Astrocyte (in vitro differentiated cells and primary cell): ENCODE measurements around the gene GHDC. TPM values are rescaled to one million over a fixed set of nuclear protein-coding genes. Genes with fewer than 3 reads are reported as not detected.

Experiments
- DNase-seq: peaks from one replicate; pipeline ENCODE4 v3.0.0-alpha.2; 2010; ENCODE audit warnings: low read depth
- FAIRE-seq: peaks from 2 replicates; lab custom pipeline; 2011; peaks lifted over from hg19 to GRCh38; lab: Jason Lieb, UNC
- H2AFZ ChIP-seq: 2 replicates; pipeline ENCODE4 v1.6.0; 2012; ENCODE audit warnings: low read depth, low read length, inconsistent platforms
- H3K27ac ChIP-seq: 2 replicates; pipeline ENCODE4 v1.5.1; 2011; ENCODE audit warnings: low read depth, low read length, inconsistent platforms
- H3K27me3 ChIP-seq: 2 replicates; pipeline ENCODE4 v1.6.0; 2011; ENCODE audit warnings: low read length, inconsistent platforms; ENCODE audit not compliant: insufficient read depth
- H3K36me3 ChIP-seq: 2 replicates; pipeline ENCODE4 v1.5.1; 2011; ENCODE audit warnings: low read length, inconsistent platforms; ENCODE audit not compliant: insufficient read depth
- H3K4me1 ChIP-seq: 2 replicates; pipeline ENCODE4 v1.5.1; 2011; ENCODE audit warnings: low read length, inconsistent platforms; ENCODE audit not compliant: insufficient read depth
- H3K4me2 ChIP-seq: 2 replicates; pipeline ENCODE4 v1.6.0; 2012; ENCODE audit warnings: low read length, inconsistent platforms
- H3K4me3 ChIP-seq: 2 replicates; pipeline ENCODE4 v1.5.1; 2011; ENCODE audit warnings: low read depth, mild to moderate bottlenecking, low read length, inconsistent platforms; ENCODE audit not compliant: insufficient read depth
- H3K79me2 ChIP-seq: 2 replicates; pipeline ENCODE4 v1.6.0; 2012; ENCODE audit warnings: mild to moderate bottlenecking, low read length, inconsistent platforms; ENCODE audit not compliant: insufficient read depth
- H3K9ac ChIP-seq: 2 replicates; pipeline ENCODE4 v1.6.0; 2012; ENCODE audit warnings: mild to moderate bottlenecking, low read length, inconsistent platforms
- H3K9me3 ChIP-seq: 2 replicates; pipeline ENCODE4 v1.5.1; 2012; ENCODE audit warnings: low read depth, mild to moderate bottlenecking, low read length, inconsistent platforms; ENCODE audit not compliant: insufficient read depth
- H4K20me1 ChIP-seq: 2 replicates; pipeline ENCODE4 v1.6.0; 2012; ENCODE audit warnings: low read length, inconsistent platforms; ENCODE audit not compliant: insufficient read depth
- H3K27ac Mint-ChIP-seq: one replicate; pipeline ENCODE4 v1.8.0; 2021; ENCODE audit warnings: mild to moderate bottlenecking, mixed read lengths; ENCODE audit not compliant: unreplicated experiment
- H3K27me3 Mint-ChIP-seq: one replicate; pipeline ENCODE4 v1.8.0; 2021; ENCODE audit warnings: low read depth, mixed read lengths; ENCODE audit not compliant: unreplicated experiment
- H3K36me3 Mint-ChIP-seq: one replicate; pipeline ENCODE4 v1.8.0; 2021; ENCODE audit warnings: low read depth, mixed read lengths; ENCODE audit not compliant: unreplicated experiment
- H3K4me1 Mint-ChIP-seq: one replicate; pipeline ENCODE4 v1.8.0; 2021; ENCODE audit warnings: low read depth, mixed read lengths; ENCODE audit not compliant: unreplicated experiment
- H3K4me3 Mint-ChIP-seq: one replicate; pipeline ENCODE4 v1.8.0; 2021; ENCODE audit warnings: mild to moderate bottlenecking, moderate library complexity, mixed read lengths; ENCODE audit not compliant: unreplicated experiment
- H3K9me3 Mint-ChIP-seq: one replicate; pipeline ENCODE4 v1.8.0; 2021; ENCODE audit warnings: mild to moderate bottlenecking, mixed read lengths; ENCODE audit not compliant: unreplicated experiment
- EZH2 ChIP-seq: IDR thresholded peaks from 2 replicates; pipeline ENCODE4 v1.6.1; 2012; ENCODE audit warnings: mild to moderate bottlenecking, low read length, inconsistent platforms; ENCODE audit not compliant: insufficient read depth
- total RNA-seq: library from RNA; stranded (reverse); gene quantifications from 2 replicates; pipeline ENCODE4 v1.2.1, GENCODE V29; 2021
- TF ChIP-seq, protein P1 (sequence below): IDR thresholded peaks from 2 replicates; pipeline ENCODE4 v1.5.1; 2011; ENCODE audit warnings: low read depth, mild to moderate bottlenecking, inconsistent platforms, low read length, moderate library complexity; ENCODE audit not compliant: insufficient read depth

Gene GHDC
- total RNA-seq, 1 donor from 2014 or later: 0.64 TPM

DNA sequence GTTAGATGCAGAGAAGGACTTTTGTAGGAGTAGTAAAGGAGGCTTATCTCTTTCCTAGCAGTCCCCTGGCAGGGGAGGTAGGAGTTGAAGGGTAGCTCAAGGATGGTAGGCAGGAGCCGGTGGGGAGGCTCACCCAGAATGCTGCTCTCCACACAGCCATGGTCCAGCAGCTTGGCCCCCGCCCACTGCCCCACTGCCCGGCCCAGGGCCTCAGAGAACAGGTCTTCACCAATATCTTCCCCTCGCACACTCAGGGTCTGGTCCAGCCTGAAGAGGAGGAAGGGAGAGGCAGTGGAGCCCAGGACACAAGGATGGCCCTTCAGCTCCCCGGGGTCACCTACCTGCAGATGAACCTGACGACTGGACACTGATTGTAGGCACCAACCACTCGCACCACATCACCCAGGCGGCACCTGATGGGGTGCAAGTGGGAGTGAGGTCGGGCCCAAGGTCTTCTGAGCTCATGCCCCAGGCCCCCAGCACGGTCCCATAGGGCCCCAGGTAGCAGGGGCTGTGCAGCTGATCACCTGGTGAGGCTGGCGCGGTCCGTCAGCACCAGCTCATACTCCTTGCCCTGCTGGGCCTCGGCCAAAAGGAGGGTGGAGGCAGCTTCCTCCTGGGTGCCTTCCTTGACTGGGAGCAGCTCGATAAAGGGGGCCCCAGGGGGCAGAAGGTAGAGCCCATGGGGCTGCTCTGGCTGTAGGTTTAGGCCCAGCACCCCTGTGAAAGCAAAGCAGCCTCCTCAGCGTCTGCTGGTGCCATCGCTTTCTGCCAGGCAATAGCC lies 3.6 kb downstream of the GHDC start:
- Histone ChIP-seq H3K27ac (no peak overlapping the region), H3K4me2 (no peak overlapping the region), H4K20me1 (no peaks in the 10 kb centered on the region), H2AFZ (no peak overlapping the region), H3K79me2 (no peaks in the 10 kb centered on the region), H3K36me3 (no peaks in the 10 kb centered on the region), H3K9ac (no peak overlapping the region), H3K4me3 (no peak overlapping the region), H3K9me3 (no peaks in the 10 kb centered on the region), H3K4me1 (no peaks in the 10 kb centered on the region), H3K27me3 (no peaks in the 10 kb centered on the region)
- no peak overlapping the region for H3K4me3 Mint-ChIP-seq
- H3K4me1 Mint-ChIP-seq: no peaks in the 10 kb centered on the region
- H3K27me3 Mint-ChIP-seq: peaks cover 12% of the 10 kb centered on the region
- TF ChIP-seq, protein P1, sequence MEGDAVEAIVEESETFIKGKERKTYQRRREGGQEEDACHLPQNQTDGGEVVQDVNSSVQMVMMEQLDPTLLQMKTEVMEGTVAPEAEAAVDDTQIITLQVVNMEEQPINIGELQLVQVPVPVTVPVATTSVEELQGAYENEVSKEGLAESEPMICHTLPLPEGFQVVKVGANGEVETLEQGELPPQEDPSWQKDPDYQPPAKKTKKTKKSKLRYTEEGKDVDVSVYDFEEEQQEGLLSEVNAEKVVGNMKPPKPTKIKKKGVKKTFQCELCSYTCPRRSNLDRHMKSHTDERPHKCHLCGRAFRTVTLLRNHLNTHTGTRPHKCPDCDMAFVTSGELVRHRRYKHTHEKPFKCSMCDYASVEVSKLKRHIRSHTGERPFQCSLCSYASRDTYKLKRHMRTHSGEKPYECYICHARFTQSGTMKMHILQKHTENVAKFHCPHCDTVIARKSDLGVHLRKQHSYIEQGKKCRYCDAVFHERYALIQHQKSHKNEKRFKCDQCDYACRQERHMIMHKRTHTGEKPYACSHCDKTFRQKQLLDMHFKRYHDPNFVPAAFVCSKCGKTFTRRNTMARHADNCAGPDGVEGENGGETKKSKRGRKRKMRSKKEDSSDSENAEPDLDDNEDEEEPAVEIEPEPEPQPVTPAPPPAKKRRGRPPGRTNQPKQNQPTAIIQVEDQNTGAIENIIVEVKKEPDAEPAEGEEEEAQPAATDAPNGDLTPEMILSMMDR: no peak
- no peak for TF ChIP-seq EZH2
- H3K36me3 Mint-ChIP-seq: no peaks in the 10 kb centered on the region
- DNase-seq (no peak), FAIRE-seq (no peak)
- no peak overlapping the region for H3K27ac Mint-ChIP-seq
- H3K9me3 Mint-ChIP-seq: no peaks in the 10 kb centered on the region

DNA sequence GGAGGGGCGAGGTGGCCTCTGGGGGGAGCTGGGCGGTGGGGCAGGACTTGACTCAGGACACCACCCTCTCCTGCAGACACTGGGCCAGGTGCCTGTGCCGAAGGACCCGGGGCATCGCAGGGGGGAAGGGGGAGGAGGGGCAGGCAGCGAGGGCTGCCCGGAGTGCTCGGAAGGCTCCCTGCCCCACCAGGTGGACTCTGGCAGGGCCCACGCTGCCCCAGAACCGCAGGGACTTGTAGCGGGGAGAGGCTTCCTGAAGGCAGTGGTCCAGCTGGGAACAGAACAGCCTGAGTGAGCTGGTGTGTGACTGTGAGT lies 4.7 kb downstream of the GHDC start:
- H3K36me3 Mint-ChIP-seq: no peaks in the 10 kb centered on the region
- TF ChIP-seq, protein P1: no peak
- TF ChIP-seq EZH2: no peak
- no peak overlapping the region for H3K27ac Mint-ChIP-seq

More for the DNA sequence above, 4.7 kb downstream of the GHDC start:
- H3K27me3 Mint-ChIP-seq: peaks cover 13% of the 10 kb centered on the region
- H4K20me1 ChIP-seq: no peaks in the 10 kb centered on the region
- no peak overlapping the region for H3K4me3 Mint-ChIP-seq
- no peak overlapping the region for H3K9ac ChIP-seq
- H3K79me2 ChIP-seq: no peaks in the 10 kb centered on the region
- H3K4me2 ChIP-seq: no peak overlapping the region
- H3K27me3 ChIP-seq: no peaks in the 10 kb centered on the region
- no peaks in the 10 kb centered on the region for H3K36me3 ChIP-seq
- DNase-seq (no peak), FAIRE-seq (no peak)
- H3K9me3 ChIP-seq: no peaks in the 10 kb centered on the region
- H3K9me3 Mint-ChIP-seq: no peaks in the 10 kb centered on the region
- H3K27ac ChIP-seq: no peak overlapping the region
- no peaks in the 10 kb centered on the region for H3K4me1 Mint-ChIP-seq
- H3K4me1 ChIP-seq: peaks cover under 1% of the 10 kb centered on the region
- H2AFZ ChIP-seq: no peak overlapping the region
- no peak overlapping the region for H3K4me3 ChIP-seq
